HT-29 (cell line): ENCODE results near the gene DHX8. TPM values are rescaled to one million over a fixed set of nuclear protein-coding genes. Genes with fewer than 3 reads are reported as not detected.

ENCODE experiments used
- DNase-seq: peaks from one replicate; pipeline ENCODE4 v3.0.0-alpha.2; 2015; ENCODE audit warnings: low spot score
- total RNA-seq: library from RNA; depleted of rRNA; stranded (reverse); fragments of >200 nt; shearing (Covaris generic); gene quantifications from 2 replicates; pipeline ENCODE4 v1.2.3, GENCODE V29; 2014

The DHX8 gene
- total RNA-seq, 1 experiment from 2014 or later, result 33.8 TPM

DNA sequence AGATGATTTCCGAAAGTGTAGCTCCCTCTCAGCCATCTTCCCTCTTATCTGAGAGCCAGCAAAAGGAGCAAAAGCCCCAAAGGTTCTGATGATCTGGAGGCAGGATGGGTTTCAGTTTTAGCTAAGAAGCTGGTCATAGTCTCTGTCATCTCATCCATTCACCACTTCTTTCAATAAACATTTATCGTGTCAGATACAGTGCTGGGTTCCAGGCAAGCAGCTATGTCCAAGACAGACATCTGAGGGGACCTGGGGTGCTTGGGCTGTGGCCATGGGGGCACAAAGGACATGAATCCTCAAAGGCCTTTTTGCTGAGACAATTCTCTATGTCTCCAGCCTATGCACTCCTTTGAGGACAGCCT is 63.4 kb downstream of the DHX8 start:
- no peak for DNase-seq

DNA sequence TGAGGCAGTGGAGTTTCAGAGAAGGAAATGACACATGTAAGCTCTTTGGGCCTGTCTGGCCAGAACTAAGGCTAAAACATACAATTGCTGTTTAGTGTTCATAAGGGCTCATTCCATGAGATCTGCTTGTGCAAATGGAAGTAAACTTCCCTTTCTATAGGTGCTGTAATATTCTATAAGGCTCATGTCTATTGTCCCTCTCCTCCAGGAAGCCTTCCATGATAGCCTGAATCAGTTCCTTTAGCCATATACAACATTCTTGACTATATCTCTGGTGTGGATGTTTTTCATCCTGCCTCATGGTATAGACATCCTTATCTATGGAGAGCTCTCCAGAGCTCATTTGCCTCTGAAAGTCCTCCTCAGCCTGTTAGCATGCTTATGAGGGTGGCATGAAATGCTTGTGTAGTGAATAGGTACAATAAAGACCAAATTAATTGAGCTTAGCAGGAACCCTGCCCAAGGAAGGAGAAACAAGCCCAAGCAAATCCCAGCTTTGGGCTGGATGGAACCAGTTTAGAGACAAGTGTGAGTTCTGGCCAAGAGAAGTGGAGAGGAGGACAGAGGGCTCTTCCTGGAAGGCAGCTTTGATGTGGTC is 64.0 kb downstream of the DHX8 start:
- no peak for DNase-seq

DNA sequence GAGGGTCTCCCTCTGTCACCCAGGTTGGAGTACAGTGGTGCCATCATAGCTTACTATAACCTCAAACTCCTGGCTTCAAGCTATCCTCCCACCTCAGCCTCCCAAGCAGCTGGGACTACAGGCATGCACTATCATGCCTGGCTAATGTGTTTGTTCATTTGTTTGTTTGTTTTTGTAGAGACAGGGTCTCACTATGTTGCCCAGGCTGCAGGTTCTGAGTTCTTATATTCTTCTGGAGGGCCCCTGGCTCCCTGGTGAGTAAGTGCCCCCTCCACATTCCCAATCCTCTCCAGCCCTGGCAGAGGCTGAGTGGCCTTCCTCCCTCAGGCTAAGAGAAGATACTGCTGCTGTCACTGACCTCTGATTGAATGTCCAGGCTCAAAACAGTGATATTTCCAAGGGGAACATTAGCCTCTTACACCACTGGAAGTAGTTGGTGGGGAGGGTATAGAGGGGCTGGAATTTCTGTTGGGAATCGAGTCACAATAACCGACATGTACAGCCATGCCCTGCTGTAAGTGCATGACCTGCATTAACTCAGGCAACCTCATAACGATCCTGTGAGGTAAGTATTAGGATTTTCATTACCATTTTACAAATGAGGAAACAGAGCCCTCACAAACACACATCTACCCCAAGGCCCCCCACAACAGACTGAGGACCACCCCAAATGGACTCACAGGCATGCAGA is 65.1 kb downstream of the DHX8 start:
- DNase-seq, result no peak

DNA sequence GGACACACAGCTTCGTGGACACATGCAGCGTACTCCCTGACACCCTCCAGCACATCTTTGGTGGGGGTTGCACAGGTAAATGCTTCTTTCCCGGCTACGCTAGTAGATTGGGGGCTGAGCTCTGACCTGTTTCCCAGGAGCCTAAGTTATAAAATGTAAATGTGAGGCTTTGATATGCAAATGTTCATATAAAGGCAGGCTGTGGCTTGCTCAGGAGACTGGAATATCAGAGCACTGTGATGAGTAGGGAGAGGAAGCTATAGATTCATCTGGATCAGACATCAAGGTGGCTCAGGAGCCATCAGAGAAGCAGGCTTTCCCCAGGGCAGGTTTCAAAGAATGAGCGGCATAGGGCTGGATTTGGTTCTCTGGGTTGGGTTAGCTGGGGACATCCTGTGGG is 65.7 kb downstream of the DHX8 start:
- no peak for DNase-seq

DNA sequence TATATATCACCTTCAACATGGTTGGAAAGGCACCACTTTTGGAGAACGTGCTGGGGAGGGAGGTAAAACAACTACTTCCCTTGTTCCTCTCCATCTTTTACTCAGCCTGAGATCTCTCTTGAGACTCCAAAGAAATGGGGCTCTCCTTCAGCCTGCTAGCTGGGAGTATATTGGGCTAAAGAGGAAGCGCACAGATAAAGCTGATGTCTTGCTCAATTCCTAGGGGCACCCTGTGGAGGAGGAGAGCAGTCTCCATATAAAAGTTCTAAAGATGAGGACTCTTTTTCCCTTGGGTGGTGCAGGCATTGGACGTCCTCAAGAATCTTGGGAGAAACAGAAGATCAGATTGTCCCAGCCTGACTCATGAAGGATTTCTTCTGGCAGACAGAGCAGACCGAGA is 67.0 kb downstream of the DHX8 start:
- DNase-seq, result no peak

DNA sequence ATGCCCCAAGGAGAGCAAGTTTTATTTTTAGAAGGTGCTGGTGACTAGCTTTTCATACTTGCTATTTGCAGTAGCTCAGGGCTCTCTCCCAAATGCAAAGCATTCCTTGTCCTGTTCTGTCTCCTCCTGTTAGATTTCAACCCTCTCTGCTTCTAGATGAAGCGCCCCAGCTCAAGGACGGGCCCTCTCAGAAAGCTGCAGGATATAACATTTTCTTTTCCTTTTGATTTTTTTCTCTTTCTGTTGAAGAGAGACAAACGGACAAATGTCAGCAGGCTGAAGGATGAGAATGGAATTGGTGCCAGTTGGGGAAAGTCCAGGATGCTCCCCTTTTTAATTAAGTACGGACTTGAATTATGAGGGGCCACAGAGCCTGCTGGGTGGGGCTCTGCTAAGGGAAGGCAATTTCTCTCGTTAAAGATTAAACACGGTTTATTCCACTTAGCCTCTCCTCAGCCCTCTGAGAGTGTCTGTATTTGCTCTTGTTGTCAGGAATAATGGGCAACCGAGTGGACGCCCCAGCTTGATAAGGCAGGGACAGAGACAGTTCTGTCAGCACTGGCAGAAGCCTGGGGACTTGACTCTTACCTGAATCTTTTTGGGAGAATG is 68.6 kb downstream of the DHX8 start:
- no peak for DNase-seq

DNA sequence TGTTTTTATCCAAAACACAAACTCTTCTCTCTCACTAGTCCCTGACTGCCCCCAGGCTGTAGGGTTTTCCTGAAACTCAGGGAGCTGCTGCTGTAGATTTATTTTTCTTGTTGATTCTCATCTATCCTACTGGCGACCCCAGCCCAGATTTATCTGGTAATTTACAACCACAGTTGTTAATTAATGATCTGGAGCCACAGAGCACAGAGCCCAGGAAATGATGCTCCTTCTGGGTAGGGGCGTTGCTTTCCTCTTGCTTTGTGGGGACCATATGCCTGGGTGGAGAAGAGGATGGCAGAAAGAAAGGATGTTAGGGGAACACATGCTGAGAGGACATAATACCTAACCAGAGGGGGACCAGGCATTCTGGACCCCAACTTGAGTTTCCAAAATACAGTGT is 69.8 kb downstream of the DHX8 start:
- no peak for DNase-seq

DNA sequence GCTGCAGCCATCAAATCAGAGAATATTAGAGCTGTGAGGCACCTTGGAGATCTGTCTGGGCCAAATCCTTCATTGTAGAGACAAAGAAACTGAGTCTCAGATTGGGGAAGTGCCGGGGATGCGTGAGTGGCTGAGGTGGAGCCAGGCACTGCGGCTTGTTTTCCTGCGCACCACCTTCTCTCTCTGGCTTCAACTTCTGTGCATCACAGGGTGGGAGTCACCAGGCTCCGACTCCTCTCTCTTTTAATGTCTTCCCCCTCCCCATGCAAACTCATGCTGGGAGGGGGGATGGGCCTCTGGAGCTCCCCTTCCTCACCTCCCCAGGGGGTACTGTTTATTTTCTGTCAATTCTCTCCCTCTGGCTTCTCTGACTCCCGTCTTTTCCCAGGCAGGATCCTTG is 71.1 kb downstream of the DHX8 start:
- no peak for DNase-seq

DNA sequence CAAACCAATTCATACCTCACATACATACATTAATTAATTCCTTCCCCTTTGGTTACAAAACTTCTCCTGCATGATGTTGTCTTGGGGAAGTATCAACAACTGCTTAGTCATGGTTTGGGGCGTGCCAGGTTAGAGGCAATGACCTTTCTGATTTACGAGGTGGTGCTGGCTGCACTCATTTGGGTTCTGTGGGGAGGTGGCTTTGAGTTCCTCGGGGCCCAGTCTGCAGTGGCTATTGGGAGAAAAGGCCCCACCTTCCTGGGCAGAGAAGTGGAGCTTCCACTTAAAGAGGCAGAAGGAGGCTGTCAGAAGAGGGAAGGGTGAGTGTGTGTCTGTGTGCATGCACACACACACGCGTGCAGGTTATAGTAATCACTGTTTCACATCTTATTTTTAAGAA is 72.5 kb downstream of the DHX8 start:
- DNase-seq, result peak; percentile 90

DNA sequence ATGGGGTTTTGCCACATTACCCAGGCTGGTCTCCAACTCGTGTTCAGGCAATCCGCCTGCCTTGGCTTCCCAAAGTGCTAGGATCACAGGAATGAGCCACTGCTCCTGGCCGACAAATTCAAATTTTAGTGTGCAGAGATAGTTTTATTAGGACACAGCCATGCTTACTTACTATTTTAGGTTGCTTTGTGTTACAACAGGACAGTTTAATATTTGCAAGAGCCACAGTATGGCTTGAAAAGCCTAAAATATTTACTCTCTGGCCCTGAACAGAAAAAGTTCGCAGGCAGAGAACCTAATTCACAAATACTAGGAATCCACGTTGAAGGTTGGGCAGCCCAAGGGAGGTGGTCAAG is 75.0 kb downstream of the DHX8 start:
- no peak for DNase-seq

DNA sequence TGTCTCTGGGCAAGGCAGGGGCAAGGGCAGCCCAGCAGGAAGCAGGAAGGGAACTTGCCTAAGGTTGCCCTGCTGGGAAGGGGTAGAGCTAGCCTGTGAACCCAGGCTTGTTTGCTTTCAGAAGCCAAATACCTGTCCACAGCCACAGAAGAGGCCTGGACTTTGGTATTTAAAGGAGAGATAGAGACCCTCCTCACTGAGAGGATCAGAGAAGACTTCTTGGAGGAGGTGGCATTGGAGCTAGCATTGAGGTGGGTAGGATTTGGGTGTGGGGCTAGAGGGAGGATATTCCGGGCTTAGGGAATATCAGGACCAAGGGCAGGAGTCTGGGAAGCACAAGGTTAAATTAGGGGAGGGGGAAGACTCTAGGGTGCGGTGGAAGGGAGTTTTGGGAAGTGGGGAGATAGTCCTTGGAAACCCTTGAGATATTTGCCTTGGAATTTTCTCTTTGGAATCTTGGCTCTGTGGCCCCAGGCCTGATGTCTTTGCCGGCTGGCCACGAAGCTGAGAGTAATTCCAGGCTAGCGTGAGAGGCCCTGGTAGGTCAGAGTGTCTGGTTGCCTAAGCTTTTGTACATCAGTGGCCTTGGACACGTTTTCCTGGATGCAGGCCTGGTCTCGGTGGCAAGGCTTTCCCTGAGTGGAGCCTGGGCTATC is 75.5 kb downstream of the DHX8 start:
- no peak for DNase-seq

DNA sequence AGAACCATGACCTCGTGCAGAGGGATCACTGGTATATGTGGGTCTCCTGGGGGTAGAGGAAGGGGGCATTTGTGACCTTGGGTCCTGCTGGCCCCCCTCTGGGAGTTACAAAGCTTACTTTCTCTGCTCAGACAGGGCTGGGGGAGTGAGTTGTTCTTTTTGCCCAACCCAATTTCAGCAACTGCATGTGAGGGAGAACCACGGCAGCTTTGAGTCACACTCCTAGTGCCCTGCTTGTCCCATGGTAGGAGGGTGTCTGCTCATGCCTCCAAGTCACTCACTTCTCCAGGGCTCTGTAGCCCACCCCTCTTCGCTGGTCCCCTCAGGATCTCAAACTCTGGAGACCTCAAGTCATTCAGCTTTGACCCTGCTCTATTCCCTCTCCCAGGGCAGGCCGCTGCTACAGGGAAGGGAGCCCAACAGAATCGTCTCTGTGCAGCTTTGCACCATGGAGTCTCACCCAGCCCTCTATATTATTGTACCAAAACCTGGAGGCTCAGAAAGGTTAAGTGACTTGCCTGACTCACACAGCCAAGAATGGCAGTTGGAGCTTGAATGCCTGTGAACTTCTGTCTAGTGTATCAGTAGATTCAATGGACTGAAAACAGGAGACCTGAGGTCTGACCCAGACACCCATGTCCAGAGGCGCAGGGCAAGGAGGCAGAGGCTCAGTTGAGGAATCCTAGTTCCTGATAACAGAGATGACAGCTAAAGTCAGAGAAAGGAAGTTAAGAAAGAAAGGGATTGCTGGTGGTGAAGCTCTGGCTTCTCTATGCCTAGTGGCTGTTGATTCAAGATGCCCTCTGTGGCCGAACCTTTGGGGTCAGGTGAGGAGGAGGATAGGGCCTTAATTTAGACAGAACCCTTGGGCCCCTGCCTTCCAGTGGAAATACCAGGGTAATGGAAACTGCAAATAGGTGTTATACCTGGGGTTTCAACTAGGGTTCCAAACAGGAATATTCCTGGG is 77.0 kb downstream of the DHX8 start:
- DNase-seq, result no peak

DNA sequence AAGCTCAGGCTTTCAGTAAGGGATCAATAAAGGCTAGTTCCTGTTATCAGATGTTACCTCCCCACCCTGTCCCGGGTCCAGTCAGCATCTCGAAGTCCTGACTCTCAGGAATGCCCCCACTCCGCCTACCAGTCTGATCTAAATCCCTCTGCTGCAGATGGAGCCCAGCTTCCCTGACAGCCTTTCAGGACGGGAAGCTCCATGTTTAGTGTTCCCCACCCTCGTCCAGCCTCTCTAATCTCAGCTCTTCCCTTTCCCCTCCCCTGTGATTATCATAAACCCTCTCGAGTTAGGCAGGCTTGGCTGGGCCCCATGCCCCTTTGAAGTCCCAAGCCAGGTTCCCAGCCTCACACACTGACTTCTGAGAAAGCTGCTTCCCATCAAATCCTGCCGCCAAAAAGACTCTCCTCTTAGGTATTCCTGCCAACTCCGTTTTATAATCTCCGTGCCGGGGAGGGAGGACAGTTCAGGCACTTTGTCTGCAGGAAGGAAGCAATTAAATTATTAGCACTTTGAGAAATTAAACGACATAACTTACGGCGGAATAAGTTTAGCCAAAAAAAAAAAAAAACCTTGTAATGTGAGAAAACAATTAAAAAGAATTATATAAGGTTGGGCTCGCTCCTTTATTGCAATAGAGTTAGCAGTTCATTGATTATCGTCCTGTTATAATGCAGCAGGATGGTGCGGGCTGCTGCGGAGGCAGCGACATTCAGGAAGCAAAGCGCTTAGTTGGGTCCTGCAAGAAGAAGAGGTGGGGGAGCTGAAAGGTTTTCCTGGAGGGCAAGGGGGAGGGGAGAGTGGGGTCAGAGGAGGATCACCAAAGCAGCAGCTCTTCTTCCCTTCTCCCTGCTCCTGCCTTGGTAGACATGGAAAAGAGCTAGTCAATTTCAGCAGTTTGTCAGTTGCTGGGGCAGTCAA is 79.2 kb downstream of the DHX8 start:
- no peak for DNase-seq

DNA sequence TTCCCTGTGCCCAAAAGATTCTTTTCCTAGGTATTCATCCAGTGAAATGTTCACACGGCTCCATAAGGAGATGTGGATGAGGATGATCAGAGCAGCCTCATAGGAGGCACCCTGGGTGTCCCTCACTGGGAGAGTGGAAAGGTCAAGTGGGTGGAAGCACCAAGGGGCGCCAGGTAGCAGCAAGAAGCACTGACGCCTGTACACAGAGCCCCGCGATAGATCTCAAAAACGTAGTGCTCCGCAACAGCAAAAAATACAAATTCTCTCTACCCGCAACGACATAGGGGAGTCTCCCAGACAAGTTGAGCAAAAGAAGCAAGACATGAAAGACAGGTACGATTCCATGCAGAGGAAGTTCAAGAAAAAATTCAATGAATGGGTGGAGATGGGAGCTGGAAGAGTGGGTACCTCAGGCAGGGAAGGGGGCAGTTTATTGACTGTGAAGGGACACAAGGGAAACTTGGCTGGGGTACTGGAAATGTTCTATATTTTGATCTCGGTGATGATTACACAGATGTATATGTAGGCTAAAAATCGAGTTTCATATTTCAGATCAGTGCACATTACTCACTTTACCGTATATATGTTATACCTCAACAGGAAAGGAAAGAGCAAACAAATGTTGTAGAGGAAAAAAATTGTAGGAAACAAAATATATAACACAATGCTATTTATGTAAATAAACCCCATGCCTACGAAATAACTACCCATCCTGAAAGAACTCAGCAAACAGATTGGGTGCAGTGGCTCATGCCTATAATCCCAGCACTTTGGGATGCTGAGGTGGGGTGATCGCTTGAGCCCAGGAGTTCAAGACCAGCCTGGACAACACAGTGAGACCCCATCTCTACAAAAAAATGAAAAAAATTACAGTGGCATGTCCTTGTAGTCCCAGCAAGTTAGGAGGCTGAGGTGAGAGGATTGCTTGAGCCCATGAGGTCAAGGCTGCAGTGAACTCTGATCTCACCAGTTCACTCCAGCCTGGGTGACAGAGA is 80.1 kb downstream of the DHX8 start:
- no peak for DNase-seq

DNA sequence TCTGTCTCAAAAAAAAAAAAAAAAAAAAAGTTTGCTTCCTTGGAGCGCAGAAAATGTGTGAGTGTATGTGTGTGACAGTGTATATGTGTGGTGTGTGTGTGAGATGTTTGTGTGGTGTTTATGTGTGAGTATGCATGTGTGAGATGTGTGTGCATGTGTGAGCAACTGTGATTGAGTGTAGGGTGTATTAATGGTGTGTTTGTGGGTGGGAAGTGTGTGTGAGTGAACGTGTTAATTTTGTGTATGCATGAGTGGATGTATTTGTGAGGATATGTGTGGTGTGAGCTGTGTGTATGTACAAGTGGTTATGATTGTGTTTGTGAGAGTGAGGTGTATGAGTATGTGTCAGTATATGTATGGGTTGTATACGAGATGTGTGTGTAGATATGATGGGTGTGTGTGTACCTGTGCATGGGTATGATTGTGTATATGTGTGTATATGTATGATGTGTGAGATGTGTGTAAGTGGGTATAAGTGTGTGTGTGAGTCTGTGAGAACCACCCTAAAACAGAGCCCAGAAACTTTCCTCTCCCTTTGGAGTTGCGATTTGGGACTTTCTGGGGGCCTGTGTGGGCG is 84.8 kb downstream of the DHX8 start:
- no peak for DNase-seq

DNA sequence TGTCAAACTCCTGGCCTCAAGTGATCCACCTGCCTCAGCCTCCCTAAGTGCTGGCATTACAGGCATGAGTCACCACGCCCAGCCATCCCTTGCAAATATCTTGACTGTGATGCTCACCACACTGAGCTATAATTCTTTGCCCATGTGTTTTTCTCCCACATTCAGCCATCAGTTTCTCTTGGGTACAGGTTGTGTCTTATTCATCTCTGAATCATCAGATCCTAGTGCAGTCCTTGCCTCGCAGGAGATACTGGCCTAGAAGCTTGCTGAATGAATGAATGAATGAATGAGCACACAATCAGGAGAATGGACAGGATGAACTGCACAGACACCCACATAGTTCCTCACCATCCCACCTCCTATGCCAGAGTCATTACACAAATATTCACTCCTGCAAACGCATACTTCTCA is 86.7 kb downstream of the DHX8 start:
- no peak for DNase-seq

DNA sequence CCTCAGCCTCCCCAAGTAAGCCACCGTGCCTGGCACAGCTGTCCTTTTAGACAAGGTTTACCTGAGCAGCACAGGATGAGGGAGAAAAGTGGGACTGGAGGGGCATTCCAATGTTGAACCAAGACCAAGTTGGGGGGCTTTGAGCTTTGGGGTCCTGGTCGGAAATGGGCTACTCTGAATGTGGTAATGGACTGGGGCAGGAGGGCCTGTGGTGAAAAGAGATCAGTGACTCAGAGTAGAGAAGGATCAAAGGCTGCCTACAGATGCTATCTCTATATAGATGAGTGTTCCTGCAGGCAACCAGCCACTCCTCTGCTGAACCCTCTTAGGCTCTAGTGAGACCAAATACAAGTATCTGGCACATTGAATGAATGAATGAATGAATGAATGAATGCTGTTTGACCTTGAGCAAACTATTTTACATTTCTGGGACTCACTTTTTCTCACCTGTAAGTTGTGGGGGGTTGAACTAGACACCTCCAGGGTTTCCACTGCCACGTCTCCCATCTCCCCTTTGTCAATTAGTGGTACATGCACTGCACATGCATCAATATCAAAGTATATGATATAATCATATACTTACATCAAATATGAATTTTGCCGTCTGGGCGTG is 88.7 kb downstream of the DHX8 start:
- DNase-seq, result no peak

DNA sequence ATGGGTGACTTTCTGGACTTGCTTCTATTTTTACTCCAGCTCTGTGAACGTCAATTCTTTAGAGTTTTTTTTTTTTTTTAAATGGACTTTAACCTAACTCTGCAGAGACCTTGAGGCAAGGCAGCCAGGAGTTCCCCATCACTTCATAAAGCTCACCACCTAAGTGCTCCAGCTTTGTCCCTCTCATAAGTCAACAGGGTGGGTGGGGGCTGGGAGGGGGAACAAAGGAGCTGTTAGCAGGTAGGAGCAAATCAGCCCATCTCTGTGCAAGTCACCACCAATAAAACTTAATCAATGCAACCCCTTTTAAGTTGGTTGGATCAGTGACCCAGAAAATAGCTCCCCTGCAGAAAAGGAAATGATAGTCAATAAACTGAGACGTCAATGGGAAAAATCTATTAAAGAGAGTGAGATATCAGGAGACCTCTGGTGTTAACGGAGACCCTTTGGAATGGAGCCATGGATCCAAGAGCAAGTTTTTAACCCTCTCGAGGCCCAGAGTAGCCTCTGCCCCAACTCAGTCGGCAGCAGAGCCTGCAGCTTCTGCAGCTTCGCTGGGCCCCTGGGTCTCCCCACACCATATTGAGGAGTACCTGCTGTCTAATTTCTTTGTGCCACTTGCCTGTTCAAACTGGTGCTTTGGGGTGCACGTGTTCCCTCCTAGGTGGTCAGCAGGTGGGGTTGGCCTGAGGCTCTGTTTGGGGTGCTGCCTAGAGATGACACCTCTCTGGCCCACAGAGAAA is 90.0 kb downstream of the DHX8 start:
- DNase-seq, result no peak
